ENCODE results near the gene KIF16B.

DNA sequence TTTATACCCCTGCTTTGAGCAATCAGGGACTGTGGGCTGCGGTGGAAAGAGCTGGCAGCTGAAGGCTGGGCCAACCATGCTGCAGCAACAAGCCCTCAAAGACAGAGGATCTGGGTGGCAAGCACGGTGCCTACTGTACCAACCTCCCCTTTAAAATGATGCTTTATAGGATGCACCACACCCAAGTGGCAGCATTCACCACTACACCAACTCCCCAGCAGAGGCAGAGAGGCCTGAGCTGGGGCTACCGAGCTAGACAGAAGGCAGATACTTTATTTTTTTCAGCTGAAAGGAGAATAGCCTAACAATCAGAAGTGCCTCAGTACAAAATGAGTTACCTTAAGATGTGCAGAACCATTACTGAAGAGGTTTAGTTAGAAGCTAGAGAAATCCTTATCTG lies 31.4 kb downstream of the KIF16B start:
- no peak for TF ChIP-seq CTCF (IDR thresholded peaks at IDR 0.05)
- TF ChIP-seq POLR2A (IDR thresholded peaks at IDR 0.05): no peak
